NCI-H1694 (cell line): ENCODE data around the gene ZNF382.
"Not testable (repeated sequence)": the region's sequence is repeated elsewhere in the genome, so short reads cannot be mapped to it uniquely, and the experiment has no call there.

Source experiments
- DNase-seq: peaks from one replicate; lab custom pipeline; 2025; lab: John Stamatoyannopoulos, UW

ZNF382 gene

DNA sequence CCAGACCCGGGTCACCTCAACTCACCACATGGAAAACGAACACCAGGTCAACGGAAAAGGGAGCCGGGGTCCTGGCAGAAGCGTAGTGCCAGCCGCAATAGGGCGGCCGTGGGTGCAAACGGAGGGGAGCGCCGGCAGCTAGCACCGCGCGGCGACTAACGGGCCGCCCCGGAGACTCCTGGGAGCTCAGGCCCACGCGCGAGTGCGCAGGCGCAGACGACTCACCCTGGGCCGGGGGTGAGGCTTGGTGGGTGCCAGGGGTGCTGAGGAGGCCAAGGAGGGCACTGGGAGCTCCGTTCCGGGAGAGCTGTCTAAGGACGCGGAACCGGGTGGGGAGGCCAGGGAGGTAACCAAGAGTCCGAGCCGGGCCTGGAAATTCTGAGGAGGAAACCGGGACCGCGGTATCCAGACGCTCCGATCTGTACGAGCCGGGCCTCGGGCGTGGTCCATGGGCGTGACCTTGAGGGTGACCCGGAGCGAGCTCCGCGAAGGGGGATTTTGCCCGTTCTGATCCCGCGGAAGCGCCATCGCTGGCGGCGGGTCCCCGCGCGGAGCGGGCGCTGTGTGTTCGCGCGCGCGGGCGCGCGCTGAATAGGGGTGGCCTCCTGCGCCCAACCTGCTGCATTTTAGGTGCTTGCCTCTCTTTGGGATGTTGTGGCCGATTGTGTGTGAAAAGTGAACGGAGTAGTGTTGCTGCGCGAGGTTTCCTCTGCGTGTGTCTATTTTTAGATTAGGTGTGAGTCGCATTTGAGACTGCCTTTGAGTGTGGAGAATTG lies at the start of gene ZNF382:
Gene ZNF382 (plus strand): TSS at position 213 of the 776 bp plus-strand sequence. CDS start 4,602 bp downstream, outside the sequence.
- no peak for DNase-seq

DNA sequence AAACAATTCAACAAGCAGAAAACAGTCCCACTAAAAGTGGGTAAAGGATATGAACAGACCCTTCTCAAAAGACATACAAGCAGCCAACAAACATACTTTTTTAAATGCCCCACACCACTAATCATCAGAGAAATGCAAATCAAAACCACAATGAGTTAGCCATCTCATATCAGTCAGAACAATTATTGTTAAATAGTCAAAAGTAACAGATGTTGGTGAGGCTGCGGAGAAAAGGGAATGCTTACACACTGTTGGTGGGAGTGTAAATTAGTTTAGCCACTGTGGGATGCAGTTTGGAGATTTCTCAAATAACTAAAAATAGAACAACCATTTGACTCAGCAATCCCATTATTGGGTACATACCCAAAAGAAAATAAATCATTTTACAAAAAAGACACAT lies 40.7 kb upstream of the ZNF382 start:
- no peak for DNase-seq

DNA sequence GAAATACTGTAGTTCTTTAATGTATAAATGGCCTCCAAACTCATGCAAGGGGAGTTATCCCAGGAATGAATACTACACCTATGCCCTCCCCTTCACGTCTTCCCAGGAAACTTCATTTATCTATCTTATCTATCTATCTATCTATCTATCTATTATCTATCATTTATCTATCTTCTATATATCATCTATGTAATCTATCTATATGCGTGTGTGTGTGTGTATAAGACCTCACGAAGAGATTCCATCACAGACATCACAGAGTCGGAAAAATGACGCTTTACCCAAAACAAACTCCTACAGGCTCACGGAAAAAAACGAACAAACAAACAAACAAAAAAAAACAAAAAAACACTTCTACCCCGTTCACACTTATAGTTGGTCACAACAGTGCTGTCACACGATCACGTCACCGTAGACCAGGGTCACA lies 32.5 kb upstream of the ZNF382 start:
- no peak for DNase-seq

DNA sequence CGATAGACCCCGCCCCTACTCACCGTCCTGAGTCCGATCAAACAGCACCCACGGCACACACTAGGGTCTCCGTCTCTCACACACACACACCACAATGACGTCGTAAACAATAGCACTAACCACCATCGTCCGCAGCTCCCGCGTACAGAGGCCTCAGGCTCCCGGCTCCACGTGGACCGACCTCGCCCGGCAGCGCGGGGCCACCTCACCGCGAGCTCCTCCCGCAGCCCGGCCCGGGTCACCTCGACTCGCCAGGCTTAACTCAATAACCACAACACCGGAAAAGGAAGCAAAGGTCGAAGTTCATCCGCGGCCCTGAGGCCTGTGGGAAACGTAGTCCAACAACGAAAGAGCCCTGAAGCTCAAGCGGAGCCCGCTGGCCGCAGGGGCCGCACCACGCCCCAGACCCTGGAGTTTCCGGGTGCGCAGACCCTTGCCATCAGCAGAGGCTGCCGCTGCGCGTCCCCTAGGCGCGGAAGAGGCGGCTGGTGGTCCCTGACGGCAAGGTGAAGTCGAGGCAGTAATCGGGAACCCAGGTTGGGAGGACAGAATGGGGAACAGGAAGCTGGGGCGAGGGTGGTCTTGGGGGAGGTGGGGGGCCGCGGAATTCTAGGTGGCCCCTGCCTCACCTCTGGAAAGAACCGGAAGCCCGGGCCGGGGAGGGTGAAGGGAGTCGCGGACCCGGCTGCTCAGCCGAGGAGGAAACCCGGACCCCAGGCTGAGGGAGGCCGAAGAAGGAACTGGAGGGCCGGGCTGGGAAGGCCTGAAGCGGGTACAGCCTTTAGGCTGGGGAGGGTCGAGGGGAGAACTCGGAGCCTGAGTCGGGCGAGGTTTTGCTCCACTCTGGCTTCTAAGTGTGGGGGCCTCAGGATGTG lies 31.9 kb upstream of the ZNF382 start, which contains the start of gene ZNF529:
Gene ZNF529 (minus strand): TSS at position 273 of the 875 bp plus-strand sequence. CDS start 946 bp downstream, outside the sequence.
- DNase-seq: peak; percentile 42

DNA sequence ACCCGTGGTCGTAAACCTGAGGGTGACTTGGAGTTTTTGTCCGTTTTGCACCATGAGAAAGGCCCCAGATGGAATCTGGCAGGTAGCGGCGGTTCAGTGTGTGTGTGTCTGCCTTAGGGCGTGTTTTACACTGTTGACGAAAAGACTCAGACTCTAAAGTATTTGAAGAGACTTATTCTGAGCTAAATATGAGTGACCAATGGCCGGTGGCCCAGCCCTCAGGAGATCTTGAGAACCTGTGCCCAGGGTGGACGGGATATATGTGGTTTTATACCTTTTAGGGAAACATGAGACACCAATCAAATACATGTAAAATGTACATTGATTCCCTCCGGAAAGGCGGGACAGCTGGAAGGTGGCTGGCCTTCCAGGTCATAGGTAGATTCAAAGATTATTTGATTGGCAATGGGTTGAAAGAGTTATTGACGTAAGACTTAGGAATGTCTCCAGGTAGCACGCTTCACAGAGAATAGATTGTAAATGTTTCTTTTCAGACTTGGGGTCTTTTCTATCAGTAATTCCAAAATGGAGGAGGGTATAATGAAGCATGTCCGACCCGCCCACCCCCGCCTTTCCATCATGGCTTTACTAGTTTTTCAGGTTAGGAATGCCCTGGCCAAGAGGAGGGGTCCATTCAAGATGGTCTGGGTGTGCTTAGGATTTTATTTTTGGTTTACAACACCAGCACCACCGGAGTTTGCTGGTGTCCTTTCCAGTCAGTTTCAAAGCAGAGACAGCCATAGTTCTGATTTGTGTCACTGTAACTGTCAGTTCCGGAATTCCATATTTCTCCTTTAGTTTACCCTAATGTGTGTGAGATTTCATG lies 31.0 kb upstream of the ZNF382 start:
- no peak for DNase-seq

DNA sequence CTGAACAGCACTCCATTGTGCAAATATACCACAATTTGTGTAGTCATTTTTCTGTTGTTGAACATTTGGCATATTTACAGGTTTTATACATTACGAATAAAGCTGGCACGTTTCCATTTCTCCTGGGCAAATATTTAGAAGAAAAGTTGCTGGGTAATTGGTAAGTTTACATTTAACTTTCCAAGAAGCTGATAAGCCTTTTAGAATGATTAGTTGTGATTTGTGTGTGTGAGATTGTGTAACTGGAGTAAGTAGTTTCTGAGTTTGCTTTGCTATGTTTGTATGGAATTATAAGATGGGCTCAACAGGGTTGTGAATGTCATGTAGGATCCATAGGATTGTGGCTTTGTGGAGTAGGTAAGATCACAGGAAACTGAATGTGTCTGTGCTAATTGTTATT lies 30.4 kb upstream of the ZNF382 start:
- DNase-seq: no peak

DNA sequence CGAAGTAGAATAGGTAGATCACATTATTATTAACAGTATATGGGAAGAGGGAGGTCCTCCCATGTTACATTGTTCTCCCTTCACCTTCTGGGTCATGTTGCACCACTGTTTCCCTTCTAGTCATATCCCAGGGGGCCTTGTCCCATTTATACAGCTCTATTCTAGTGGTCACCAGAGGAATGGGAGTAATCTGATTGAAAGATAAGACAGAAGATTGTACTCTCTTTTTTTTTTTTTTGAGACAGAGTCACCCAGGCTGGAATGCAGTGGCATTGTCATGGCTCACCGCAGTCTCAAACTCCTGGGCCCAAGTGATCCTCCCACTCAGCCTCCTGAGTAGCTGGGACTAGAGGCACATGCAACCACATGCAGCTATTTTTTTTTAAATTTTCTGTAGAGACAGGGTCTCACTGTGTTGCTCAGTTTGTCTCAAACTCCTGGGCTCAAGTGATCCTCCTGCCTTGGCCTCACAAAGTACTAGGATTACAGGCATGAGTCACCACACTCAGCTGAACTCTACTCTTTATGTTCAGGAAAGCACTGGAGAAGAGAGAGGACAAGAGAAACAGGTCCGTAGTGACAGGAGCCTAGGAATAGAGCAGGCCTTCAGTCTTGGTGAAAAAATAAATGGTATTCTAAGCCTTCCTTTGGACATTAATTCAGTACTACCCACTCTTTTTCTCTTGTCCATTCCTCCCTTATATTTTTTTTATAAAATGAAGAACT lies 27.7 kb upstream of the ZNF382 start:
- DNase-seq: no peak

DNA sequence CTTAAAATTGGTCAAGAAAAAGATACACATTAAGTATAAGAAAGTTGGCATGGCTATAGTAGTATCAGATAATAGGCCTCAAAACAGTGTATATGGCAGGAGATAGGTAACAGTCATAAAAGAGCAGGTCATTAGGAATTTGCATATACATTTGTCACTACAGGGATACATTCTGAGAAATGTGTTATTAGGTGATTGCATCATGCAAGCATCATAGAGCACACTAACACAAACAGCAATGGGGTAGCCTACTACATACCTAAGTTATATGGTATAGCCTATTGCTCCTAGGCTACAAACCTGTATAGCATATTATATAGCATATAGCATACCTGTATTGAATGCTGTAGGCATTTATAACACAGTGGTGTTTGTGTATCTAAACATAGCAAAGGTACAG lies 25.9 kb upstream of the ZNF382 start:
- no peak for DNase-seq

DNA sequence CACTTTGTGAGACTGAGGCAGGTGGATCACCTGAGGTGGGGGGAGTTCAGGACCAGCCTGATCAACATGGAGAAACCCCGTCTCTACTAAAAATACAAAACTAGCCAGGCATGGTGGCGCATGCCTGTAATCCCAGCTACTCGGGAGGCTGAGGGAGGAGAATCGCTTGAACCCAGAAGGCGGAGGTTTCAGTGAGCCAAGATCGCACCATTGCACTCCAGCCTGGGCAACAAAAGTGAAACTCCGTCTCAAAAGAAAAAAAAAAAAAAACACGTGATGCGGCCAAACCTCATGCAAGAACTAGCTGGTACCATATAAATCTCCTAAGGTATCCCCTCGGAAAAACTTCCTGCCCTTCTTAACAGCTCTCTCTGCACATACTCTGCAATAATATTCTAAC lies 2.4 kb upstream of the ZNF382 start:
- not testable (repeated sequence) for DNase-seq

DNA sequence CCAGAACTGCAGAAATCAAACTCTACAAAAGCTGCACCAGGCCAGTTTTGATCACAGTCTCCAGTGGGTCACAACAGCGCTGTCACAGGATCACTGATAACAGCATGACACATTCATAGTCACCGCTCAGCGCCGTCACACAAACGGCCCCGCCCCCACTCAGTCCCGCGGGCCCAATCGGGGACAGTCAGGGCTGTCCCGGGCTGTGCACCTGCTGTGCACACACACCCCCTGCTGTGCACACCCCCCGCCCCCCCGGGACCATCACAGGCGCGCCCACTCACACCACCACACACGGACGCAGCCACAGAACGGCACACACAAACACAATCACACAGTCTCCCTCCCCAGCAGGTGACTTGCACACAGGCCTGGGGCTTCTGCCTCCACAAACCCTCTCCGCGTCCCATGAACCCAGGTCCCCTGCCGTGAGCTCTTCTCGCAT lies 435 bp upstream of the ZNF382 start:
- DNase-seq: no peak

DNA sequence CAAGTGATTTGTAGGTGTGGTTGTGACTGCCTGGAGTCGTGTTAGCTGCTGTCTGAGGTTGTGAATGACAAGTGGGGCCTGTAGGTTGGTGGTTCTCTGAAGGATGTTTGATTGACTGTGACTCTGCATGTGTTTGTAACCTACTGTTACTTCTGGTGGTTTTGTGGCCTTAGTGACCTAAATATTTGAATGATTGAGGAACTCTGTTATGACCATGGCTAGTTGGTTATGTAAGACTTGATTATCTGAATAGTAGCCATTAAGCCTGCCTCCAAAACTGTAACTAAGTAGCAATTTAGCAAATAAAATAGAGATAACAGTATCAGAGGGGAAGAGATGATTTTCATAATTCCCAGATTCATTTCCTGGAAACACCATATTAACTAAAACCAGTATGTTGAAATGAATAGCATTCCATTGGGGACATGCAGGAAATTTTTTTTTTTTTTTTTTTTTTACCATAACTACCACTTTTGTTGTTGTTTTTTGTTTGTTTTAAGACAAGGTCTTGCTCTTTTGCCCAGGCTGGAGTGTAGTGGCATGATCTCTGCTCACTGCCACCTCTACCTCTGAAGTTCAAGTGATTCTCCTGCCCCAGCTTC lies 865 bp downstream of the ZNF382 start:
- DNase-seq: no peak

DNA sequence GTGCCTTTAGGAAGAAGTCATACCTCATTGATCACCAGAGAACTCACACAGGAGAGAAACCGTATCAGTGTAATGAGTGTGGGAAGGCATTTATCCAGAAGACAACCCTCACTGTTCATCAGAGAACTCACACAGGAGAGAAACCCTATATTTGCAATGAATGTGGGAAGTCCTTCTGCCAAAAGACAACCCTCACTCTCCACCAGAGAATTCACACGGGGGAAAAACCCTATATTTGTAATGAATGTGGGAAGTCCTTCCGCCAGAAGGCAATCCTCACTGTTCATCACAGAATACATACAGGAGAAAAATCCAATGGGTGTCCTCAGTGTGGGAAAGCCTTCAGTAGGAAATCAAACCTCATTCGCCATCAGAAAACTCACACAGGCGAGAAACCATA lies 21.9 kb downstream of the ZNF382 start:
- DNase-seq: no peak

DNA sequence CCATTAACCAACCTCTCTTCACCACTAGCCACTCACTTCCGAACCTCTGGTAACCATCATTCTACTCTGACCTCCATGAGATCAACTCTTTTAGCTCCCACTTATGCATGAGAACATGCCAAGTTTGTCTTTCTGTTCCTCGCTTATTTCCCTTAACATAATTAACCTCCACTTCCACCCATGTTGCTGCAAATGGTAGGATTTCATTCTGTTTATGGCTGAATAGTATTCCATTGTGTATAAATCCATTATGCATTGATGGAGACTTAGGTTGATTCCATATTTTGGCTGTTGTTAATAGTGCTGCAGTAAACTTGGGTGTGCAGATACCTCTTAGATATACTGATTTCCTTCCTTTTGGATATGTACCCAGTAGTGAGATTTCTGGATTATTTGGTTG lies 30.2 kb downstream of the ZNF382 start:
- no peak for DNase-seq

DNA sequence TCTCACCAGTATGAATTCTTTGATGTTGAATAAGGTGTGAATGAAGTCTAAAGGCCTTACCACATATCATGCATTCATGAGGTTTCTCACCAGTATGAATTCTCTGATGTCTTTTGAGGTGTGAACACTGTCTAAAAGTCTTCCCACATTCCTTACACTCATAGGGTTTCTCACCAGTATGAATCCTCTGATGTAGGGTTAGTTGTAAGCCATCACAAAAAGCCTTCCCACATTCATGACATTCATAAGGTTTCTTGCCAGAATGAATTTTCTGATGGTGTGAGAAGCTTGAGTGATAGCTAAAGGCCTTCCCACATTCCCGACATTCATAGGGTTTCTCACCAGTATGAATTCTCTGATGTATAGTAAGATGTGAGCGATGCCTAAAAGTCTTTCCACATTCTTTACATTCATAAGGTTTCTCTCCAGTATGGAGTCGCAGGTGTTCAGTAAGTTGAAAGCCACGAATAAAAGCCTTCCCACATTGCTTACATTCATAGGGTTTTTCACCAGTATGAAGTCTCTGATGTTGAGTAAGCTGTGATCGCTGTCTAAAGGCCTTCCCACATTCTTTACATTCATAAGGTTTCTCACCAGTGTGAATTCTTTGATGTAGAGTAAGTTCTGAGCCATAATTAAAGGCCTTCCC lies 33.9 kb downstream of the ZNF382 start:
- no peak for DNase-seq

DNA sequence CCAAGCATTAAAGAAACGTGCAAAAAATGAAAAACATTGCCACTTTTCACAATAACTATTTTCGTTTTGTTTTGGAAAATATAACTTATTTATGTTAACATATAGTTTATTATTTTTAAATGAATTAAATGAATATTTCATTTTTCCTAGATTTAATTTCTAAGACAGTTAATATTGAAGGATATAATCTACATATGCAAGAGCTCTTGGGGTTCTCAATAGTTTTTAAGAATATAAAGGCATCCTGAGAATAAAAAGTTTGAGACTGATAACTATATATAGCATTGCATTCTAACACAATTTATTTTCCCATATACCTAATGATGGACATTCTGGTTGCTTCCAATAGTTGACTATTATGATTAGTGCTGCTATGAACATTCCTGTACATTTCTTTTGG lies 41.6 kb downstream of the ZNF382 start:
- DNase-seq: no peak

DNA sequence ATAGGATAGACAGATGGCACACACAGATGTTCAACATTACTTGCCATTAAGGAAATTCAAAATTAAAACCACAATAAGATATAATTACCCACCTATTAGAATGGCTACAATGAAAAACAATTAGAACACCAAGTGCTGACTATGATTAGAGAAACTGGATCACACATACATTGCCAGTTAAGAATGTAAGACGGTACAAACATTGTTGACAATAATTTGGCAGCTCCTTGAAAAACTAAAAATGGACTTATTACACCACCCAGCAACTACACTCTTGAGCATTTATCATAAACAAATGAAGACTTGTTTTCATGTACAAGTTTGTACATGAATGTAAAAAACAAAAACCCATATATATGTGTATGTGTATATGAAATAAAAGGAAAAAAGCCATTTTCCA lies 47.8 kb downstream of the ZNF382 start:
- no peak for DNase-seq

DNA sequence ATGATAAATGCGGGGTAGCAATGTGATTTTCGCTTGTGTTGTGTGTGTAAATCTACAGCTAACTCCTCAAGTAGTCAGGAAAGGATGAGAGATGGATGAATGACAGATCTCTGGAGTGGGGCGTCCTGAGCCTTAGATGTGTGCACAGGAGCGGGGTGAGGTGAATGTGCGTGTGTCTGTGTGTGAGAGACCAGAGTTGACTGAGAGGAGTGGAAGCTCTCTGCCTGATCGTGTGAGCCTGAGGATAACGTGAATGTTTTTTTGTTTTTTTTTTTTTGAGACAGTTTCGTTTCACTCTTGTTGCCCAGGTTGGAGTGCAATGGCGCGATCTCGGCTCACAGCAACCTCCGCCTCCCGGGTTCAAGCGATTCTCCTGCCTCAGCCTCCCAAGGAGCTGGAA lies 60.7 kb downstream of the ZNF382 start:
- no peak for DNase-seq

DNA sequence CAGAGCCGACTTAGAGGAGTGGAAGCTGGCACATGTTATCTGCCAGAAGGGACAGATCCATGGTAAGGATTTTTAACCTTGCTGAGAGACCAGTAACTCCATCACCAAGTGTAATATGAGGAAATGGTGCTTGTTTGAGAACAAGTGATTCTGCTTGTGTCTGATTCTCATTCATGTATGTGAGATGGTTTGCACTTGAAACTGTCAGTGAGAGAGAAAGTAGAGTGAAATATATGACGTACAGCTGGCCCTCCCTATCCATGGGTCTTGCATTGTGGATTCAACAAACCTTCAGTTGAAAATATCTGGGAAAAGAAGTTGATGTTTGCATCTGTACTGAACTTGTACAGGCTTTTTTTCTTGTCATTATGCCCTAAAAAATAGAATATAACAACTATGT lies 63.5 kb downstream of the ZNF382 start:
- no peak for DNase-seq

DNA sequence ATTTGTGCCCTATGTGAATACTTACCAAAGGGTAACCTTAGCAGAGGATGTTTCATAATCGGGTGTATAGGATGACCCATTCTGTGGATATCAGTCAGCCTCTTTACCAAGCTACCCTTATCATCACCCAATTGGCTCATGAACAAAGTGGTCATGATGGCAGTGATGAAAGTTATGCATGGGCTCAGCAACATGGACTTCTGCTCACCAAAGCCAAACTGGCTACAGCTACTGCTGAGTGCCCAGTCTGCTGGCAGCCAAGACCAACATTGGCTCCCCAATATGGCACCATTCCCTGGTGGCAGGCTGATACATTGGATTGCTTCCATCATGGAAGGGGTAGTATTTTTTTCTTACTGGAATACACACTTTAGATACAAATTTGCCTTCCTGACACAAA lies 67.3 kb downstream of the ZNF382 start:
- DNase-seq: no peak

DNA sequence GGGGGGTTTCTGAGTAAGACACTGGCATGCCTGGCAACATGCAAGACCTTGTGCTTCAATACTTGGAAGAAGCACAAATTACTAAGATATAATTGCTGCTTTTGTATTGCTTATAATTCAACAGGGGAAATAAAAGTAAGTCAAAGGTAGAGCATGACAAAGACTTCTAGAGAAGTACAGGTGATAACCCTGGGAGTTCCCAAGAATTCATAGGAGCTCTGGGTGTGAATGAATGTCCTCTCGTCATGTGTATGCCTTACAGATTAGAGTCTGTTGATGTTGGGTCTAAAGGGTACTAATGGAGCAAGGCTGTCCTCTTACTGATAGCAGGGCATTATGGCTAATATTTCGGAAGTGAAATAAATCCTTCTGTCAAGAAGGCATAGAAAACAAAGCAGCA lies 69.1 kb downstream of the ZNF382 start:
- DNase-seq: no peak

DNA sequence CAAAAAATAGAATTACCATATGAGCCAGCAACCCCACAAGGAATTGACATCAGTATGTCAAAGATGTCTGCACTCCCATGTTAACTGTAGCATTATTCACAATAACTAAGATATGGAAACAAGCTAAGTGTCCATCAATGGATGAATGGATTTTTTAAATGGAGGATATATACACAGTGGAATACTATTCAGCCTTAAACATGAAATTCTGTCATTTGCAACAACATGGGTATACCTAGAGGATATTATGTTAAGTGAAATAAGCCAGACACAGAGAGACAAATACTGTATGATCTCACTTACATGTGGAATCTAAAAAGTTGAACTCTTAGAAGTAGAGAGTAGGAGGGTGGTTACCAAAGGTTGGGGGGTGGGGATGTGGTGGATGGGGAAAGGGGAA lies 74.3 kb downstream of the ZNF382 start:
- no peak for DNase-seq
